ENCODE data around the gene CPHXL2. TPM values are rescaled to one million over a fixed set of nuclear protein-coding genes. Genes with fewer than 3 reads are reported as not detected.

The CPHXL2 gene
- total RNA-seq (2022; extraction: Qiagen RNA extraction), result not detected in 5 replicates

DNA sequence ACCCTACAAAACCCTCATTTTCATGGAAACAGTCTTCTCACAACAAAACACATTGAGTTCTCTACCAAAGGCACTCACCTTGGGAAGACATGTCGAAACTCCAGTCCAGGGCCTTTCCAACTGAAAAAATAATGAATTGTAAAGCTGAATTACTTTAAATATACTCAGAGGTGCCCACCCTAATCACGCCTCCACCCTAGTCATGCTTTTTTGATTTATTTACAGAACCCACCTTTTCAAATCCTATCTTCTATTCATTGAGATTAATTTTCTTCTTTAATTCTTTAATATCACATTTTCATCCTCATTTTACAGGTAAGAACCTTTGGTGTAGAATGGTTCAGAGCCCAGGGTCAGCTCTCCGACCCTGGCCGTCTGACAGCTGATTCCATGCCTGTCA lies at the start of gene CPHXL2:
Gene CPHXL2, minus strand, starts transcription at position 101 of the 400 bp plus-strand sequence. Its CDS starts 10 bp downstream, at position 91.

DNA sequence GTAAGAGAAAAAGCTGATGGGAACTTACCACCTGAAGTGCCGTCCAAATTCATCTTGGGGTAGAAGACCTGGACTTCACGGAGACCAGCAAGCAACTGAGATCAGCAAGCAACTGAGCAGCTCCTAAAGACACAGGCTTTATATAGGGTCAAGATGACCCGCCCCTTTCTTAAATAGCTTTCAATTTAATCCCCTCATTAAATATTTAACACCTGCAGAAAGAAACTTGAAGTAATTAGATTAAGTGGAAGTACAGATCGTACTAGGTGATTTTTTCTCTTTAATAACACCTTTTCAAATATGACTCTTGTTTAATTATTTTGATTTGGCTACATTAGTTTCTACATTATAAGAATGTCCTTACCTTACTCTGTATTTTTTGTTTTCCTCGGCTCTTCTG lies 49.6 kb upstream of the CPHXL2 start, which contains the start of gene CPHXL:
Gene CPHXL, minus strand, starts transcription at position 101 of the 400 bp plus-strand sequence. Its CDS starts 48 bp downstream, at position 53.

DNA sequence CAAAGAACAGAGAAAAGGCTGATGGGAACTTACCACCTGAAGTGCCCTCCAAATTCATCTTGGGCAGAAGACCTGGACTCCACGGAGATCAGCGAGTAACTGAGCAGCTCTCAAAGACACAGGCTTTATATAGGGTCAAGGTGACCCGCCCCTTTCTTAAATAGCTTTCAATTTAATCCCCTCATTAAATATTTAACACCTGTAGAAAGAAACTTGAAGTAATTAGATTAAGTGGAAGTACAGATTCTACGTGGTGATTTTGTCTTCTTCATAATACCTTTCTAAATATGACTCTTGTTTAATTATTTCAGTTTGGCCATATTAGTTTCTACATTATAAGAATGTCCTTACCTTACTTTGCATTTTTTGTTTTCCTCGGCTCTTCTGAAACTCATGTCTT lies 24.6 kb upstream of the CPHXL2 start, which contains the start of gene DUXB:
Gene DUXB, minus strand, starts transcription at position 101 of the 400 bp plus-strand sequence. Its CDS starts 43 bp downstream, at position 58.

DNA sequence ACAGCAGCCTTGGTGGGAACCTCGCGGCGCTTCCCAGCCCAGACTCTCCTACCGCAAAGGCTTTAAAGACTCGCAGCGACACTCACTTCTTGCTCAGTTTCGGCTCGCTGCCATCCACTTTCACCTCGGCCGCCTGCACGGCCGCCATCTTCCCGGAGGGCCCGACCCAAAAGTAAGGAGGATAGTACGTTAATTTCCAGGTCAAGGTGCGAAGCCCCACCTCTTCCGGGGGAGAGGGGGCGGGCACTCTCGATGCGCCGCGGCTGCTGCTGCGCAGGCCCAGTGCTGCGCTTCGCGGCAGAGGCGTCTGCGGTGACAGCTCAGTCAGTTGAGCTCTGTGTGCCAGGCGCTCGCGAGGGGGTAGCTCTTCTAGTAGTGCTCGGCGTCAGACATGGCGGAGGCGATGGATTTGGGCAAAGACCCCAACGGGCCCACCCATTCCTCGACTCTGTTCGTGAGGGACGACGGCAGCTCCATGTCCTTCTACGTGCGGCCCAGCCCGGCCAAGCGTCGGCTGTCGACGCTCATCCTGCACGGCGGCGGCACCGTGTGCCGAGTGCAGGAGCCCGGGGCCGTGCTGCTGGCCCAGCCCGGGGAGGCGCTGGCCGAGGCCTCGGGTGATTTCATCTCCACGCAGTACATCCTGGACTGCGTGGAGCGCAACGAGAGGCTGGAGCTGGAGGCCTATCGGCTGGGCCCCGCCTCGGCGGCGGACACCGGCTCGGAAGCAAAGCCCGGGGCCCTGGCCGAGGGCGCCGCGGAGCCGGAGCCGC lies 29.1 kb downstream of the CPHXL2 start, which contains the start of the genes KARS1 and TERF2IP:
Gene KARS1, minus strand, starts transcription at position 174 of the 773 bp plus-strand sequence. Its CDS starts 26 bp downstream, at position 148.
Gene TERF2IP, plus strand, starts transcription at position 282 of the 773 bp plus-strand sequence. Its CDS starts 110 bp downstream, at position 392.

GRCh38 chr16:75622761-75623605 lies 53.8 kb downstream of the CPHXL2 start, which contains the start of gene ADAT1:
TSS of gene ADAT1 (minus strand) at chr16:75623281. CDS start at chr16:75620799, 2,482 bp downstream.

Other genes with a start within 250 kb of the CPHXL2 start
- gene CFDP1, start 243.5 kb downstream of the CPHXL2 start, total RNA-seq (2022; extraction: Qiagen RNA extraction), result 65.7 to 84.6 TPM (median 68.7 TPM) in 5 replicates
- gene TMEM170A, start 212.3 kb downstream of the CPHXL2 start, total RNA-seq (2022; extraction: Qiagen RNA extraction), result 12.0 to 15.9 TPM (median 14.5 TPM) in 5 replicates
- 0.14 to 0.33 TPM (median 0.22 TPM) in 5 replicates for gene CHST6, start 181.6 kb downstream of the CPHXL2 start, total RNA-seq (2022; extraction: Qiagen RNA extraction)
- gene CHST5, start 140.9 kb downstream of the CPHXL2 start, total RNA-seq (2022; extraction: Qiagen RNA extraction), result 0.05 to 0.11 TPM (median 0.10 TPM) in 3 of 5 replicates, not detected in the others
- gene TMEM231, start 120.8 kb downstream of the CPHXL2 start, total RNA-seq (2022; extraction: Qiagen RNA extraction), result 7.4 to 9.2 TPM (median 8.7 TPM) in 5 replicates
- gene GABARAPL2, start 110.6 kb downstream of the CPHXL2 start, total RNA-seq (2022; extraction: Qiagen RNA extraction), result 79.2 to 88.5 TPM (median 85.7 TPM) in 5 replicates
- 26.2 to 44.9 TPM (median 38.8 TPM) in 5 replicates for gene ADAT1, start 53.7 kb downstream of the CPHXL2 start, total RNA-seq (2022; extraction: Qiagen RNA extraction)
- 169 to 183 TPM (median 178 TPM) in 5 replicates for gene KARS1, start 29.3 kb downstream of the CPHXL2 start, total RNA-seq (2022; extraction: Qiagen RNA extraction)
- 42.7 to 46.1 TPM (median 43.6 TPM) in 5 replicates for gene TERF2IP, start 29.2 kb downstream of the CPHXL2 start, total RNA-seq (2022; extraction: Qiagen RNA extraction)
- gene DUXB, start 24.5 kb upstream of the CPHXL2 start, total RNA-seq (2022; extraction: Qiagen RNA extraction), result 0.08 to 0.16 TPM in 2 of 5 replicates, not detected in the others
- gene CPHXL, start 49.5 kb upstream of the CPHXL2 start, total RNA-seq (2022; extraction: Qiagen RNA extraction), result 0.08 TPM in 1 of 5 replicates, not detected in the others